Ectodermal cell (in vitro differentiated cells): ENCODE measurements around the gene STRN.
"Not testable (repeated sequence)": the region's sequence is repeated elsewhere in the genome, so short reads cannot be mapped to it uniquely, and the experiment has no call there.

Source experiments
- H3K27ac ChIP-seq: 2 replicates; pipeline ENCODE4 v1.7.0; 2013; ENCODE audit warnings: mild to moderate bottlenecking, low read depth, low read length; ENCODE audit not compliant: insufficient read depth, poor library complexity, severe bottlenecking
- H3K27me3 ChIP-seq: 2 replicates; pipeline ENCODE4 v1.7.0; 2013; ENCODE audit warnings: mild to moderate bottlenecking, low read length; ENCODE audit not compliant: insufficient read depth, control insufficient read depth, poor library complexity, severe bottlenecking
- H3K36me3 ChIP-seq: one replicate; pipeline ENCODE4 v1.7.0; 2013; ENCODE audit warnings: low read length; ENCODE audit not compliant: control insufficient read depth, insufficient read depth
- H3K4me1 ChIP-seq: one replicate; pipeline ENCODE4 v1.7.0; 2013; ENCODE audit warnings: low read length; ENCODE audit not compliant: control insufficient read depth, insufficient read depth
- H3K4me3 ChIP-seq: 2 replicates; pipeline ENCODE4 v1.7.0; 2013; ENCODE audit warnings: low read depth, low read length, control low read depth; ENCODE audit not compliant: insufficient read depth
- H3K9me3 ChIP-seq: 2 replicates; pipeline ENCODE4 v1.7.0; 2013; ENCODE audit warnings: mild to moderate bottlenecking, low read length, moderate library complexity; ENCODE audit not compliant: control insufficient read depth
- WGBS, 2 experiments: methylation state at CpG; one replicate each; pipeline ENCODE4 v1.1.7; 2013; ENCODE audit warnings: missing lambda C conversion rate in 2 of 2; 5-methylcytosine and 5-hydroxymethylcytosine counted together

Gene STRN

DNA sequence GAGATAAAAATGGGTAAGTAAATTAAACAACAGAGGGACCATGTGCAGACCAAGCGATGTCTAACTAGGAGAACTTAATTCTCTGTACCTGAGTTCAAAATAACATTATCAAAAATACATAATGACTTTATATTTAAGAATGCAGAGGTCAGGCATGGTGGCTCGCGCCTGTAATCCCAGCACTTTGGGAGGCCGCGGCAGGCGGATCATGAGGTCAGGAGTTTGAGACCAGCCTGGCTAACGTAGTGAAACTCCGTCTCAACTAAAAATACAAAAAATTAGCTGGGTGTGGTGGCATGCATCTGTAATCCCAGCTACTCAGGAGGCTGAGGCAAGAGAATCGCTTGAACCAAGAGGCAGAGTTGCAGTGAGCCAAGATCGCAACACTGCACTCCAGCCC lies 21.1 kb downstream of the STRN start:
- H3K36me3 ChIP-seq, H3K9me3 ChIP-seq, H3K4me1 ChIP-seq, H3K27me3 ChIP-seq, H3K27ac ChIP-seq, H3K4me3 ChIP-seq: not testable (repeated sequence)
- WGBS, 2 experiments, result 94 to 96% methylated on average over 9 to 10 of the region's 10 CpGs

GRCh38 chr2:36941867-36942266 lies 24.5 kb downstream of the STRN start:
- H3K36me3 ChIP-seq, result no peaks in the 10 kb centered on the region
- no peaks in the 10 kb centered on the region for H3K27me3 ChIP-seq
- no peaks in the 10 kb centered on the region for H3K4me1 ChIP-seq
- 98 to 100% methylated on average over 3 to 4 of the region's 4 CpGs for WGBS, 2 experiments
- H3K4me3 ChIP-seq, result no peak overlapping the region
- H3K27ac ChIP-seq, result no peak overlapping the region
- H3K9me3 ChIP-seq, result no peaks in the 10 kb centered on the region

DNA sequence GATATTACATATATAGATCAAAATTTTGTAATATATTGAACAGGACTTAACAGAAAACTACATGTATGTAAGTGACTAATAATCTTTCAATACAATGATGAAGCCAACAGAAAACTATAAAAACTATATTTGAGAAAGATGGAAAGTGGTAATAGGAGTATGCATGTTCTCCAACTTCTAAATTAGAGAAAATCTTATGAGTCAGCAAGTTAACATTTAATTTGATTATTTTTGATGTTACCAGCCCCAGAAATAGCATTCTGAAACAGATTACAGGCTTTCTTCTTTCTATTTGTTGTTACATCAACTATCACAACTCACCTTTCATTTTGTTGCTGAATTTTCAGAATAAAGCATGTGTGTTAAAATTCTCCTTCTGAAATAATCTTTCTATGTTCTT lies 29.8 kb downstream of the STRN start:
- H3K4me3 ChIP-seq, result not testable (repeated sequence)

GRCh38 chr2:36931688-36932087 lies 34.6 kb downstream of the STRN start:
- H3K27ac ChIP-seq, H3K4me3 ChIP-seq, H3K36me3 ChIP-seq, H3K9me3 ChIP-seq, H3K27me3 ChIP-seq, H3K4me1 ChIP-seq: not testable (repeated sequence)
- 90 to 95% methylated on average over 6 of the region's 6 CpGs for WGBS, 2 experiments

More for the DNA sequence above, 29.8 kb downstream of the STRN start:
- not testable (repeated sequence) for H3K36me3 ChIP-seq, H3K4me1 ChIP-seq, H3K27me3 ChIP-seq, H3K9me3 ChIP-seq, H3K27ac ChIP-seq

DNA sequence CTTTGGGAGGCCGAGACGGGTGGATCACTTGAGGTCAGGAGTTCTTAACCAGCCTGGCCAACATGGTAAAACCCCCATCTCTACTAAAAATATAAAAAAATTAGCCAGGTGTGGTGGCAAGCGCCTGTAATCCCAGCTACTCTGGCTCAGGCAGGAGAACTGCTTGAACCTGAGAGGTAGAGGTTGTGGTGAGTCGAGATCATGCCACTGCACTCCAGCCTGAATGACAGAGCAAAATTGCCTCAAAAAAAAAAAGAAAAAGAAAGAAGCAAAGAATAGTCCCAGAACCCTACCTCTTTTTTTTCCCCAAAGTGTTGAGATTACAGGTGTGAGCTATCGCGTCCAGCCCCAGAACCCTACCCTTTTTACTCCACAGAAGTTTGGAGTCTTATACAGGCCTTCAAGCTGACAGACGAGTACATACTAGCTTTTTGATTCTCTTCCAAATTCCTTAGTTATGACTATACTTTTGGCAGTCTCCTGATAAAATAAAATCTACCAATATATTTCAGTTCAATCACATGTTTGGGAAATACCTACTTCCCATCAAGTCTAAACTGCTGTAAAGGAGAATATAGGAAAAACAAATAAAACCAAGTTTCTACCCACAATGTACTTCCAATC lies 35.4 kb downstream of the STRN start:
- H3K4me1 ChIP-seq, H3K27ac ChIP-seq, H3K27me3 ChIP-seq, H3K4me3 ChIP-seq, H3K9me3 ChIP-seq, H3K36me3 ChIP-seq: not testable (repeated sequence)
- WGBS, 2 experiments, result 85 to 93% methylated on average over 7 of the region's 7 CpGs

DNA sequence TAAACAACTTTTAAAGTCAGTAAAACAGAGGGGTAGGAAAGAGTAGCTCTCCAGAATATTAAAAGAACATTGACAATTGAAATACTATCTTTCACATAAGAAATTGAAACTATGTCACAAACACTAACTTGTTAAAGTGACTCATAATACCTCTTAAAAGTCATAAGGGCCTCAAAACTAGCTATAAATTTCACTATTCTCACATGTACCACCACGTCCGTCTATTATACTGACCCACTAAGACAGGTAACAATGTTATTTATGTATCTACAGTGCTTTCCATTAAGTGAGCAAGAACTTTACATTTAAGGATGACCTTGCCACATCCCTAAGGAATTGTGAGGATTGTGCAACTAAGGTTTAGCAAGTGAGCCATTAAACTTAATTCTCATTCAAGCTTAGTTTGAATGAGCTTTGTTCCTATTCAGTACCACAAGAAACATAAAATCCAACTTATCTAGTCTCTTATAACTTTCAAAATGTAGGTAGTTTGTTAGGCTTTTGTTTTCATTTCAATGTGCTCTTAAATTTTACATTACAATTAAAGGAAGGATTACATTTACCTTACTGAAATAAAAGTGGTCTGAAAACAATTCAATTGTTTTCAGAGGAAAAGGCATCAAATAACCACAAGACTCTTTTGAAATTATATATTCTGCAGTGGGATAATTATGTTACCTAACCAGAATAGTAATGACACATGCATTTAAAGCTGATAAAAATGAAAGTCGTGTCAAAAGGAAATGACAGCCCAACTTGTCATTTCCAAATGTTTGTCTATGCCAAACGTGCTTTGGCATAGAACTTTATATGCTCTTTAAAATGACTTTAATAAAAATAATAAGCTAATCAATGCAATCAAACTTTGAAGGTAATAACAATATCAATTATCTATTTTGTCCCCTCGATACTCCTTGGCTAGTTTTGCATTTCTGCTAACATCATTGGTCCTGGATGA lies 39.9 kb downstream of the STRN start:
- H3K36me3 ChIP-seq, H3K27me3 ChIP-seq, H3K27ac ChIP-seq, H3K9me3 ChIP-seq, H3K4me1 ChIP-seq, H3K4me3 ChIP-seq: not testable (repeated sequence)
- 69 to 87% methylated on average over 2 to 5 of the region's 5 CpGs for WGBS, 2 experiments

DNA sequence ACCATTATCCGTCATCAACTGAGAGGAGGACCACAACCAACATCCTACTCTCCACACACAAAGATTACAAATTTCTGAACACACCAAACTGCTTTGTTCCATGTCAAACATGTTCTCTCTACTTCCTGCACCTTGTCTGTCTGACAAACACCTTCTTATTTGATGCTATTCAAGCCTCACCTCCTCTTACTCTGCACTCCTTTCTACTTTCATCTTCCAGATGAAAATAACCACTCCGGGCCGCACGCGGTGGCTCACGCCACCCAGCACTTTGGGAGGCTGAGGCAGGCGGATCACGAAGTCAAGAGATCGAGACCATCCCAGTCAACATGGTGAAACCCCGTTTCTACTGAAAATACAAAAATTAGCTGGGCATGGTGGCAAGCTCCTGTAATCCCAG lies 43.7 kb downstream of the STRN start:
- H3K27ac ChIP-seq, H3K4me3 ChIP-seq, H3K27me3 ChIP-seq, H3K9me3 ChIP-seq, H3K4me1 ChIP-seq, H3K36me3 ChIP-seq: not testable (repeated sequence)
- WGBS, 2 experiments, result 93 to 96% methylated on average over 10 of the region's 10 CpGs

DNA sequence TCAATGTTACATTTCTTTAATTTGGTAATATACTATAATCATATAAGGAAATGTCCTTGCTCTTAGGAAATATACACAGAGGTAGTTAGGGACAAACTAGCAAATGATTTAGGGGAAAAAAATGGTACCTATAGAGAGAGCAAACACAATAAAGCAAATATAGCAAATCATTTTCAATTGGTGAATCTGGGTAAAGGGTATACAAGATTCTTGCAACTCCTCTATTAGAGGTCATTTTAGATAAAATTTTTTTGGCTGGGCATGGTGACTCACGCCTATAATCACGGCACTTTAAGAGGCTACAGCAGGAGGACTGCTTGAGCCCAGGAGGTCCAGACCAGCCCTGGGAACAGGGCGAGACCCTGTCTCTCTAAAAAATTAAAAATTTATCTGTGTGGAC lies 44.4 kb downstream of the STRN start:
- Histone ChIP-seq H3K27ac (no peak overlapping the region), H3K4me3 (no peak overlapping the region), H3K27me3 (no peaks in the 10 kb centered on the region), H3K9me3 (no peaks in the 10 kb centered on the region), H3K36me3 (no peaks in the 10 kb centered on the region), H3K4me1 (no peaks in the 10 kb centered on the region)
- WGBS, 2 experiments, result 91 to 95% methylated on average over 3 of the region's 3 CpGs

- 86 to 93% methylated on average over 7 of the region's 7 CpGs for WGBS, 2 experiments
- Histone ChIP-seq H3K36me3 (no peaks in the 10 kb centered on the region), H3K4me1 (no peaks in the 10 kb centered on the region), H3K27ac (no peak overlapping the region), H3K27me3 (no peaks in the 10 kb centered on the region), H3K9me3 (no peaks in the 10 kb centered on the region), H3K4me3 (no peak overlapping the region)
Observed at GRCh38 chr2:36919041-36919837, 47.1 kb downstream of the STRN start.

GRCh38 chr2:36918307-36918706 lies 48.0 kb downstream of the STRN start:
- no peaks in the 10 kb centered on the region for H3K27me3 ChIP-seq
- no peaks in the 10 kb centered on the region for H3K4me1 ChIP-seq
- no peaks in the 10 kb centered on the region for H3K36me3 ChIP-seq
- no peak overlapping the region for H3K27ac ChIP-seq
- H3K9me3 ChIP-seq, result no peaks in the 10 kb centered on the region
- H3K4me3 ChIP-seq, result no peak overlapping the region
